HCT116 (cell line): Measurements from ENCODE around the gene LTB4R2. TPM values are rescaled to one million over a fixed set of nuclear protein-coding genes. Genes with fewer than 3 reads are reported as not detected.

Experiments used
- ATAC-seq: fragments of 200-7000 bp; cut with Tn5 transposase; 2 replicates; pipeline ENCODE4 v1.9.1; 2020; ENCODE audit warnings: mild to moderate bottlenecking, moderate library complexity
- BruUV-seq: library from RNA; stranded (reverse); fragments of 400-500 nt; replicated peaks from 2 replicates; lab custom pipeline; 2021; lab: Mats Ljungman, UMichigan
- CTCF ChIA-PET: fragments of 300-600 bp; sonication (Branson Sonifier 250); formaldehyde crosslinking; loops from one replicate; lab custom pipeline; 2021; ENCODE audit warnings: antibody characterized with exemption; lab: Charles Lee
- POLR2A ChIA-PET: fragments of 300-600, 350-600 bp; sonication (Branson Sonifier 250); formaldehyde crosslinking; loops from one replicate; lab custom pipeline; 2021; ENCODE audit warnings: antibody characterized with exemption; lab: Charles Lee
- RAD21 ChIA-PET, 2 experiments: fragments of 300-600 bp; sonication (Branson Sonifier 250); formaldehyde crosslinking; loops; one replicate each; lab custom pipeline; 2023; ENCODE audit warnings: low total read pairs in 2 of 2; ENCODE audit not compliant: uncharacterized antibody in 2 of 2, unreplicated experiment in 2 of 2, low non-redundant PET in 1 of 2; lab: Charles Lee
- DNase-seq: peaks from one replicate; pipeline ENCODE4 v3.0.0-alpha.2; 2010; ENCODE audit warnings: low read depth, low spot score
- H2AFZ ChIP-seq: fragments of 200-600 bp; shearing (Covaris generic), sonication (generic); 2 replicates; pipeline ENCODE4 v1.6.1; 2017; ENCODE audit warnings: low read depth, mixed run types, mixed read lengths, antibody characterized with exemption, low read length; ENCODE audit not compliant: poor library complexity, severe bottlenecking
- H3K27ac ChIP-seq: 2 replicates; pipeline ENCODE4 v1.5.1; 2012; ENCODE audit warnings: low read depth, low read length
- H3K27me3 ChIP-seq: fragments of 200-600 bp; sonication (generic); 2 replicates; pipeline ENCODE4 v1.6.1; 2016; ENCODE audit warnings: mixed run types, low read length, mixed read lengths; ENCODE audit not compliant: insufficient read depth
- H3K36me3 ChIP-seq, 2 experiments: fragments of 200-500 bp in 1 of 2; fragments of 200-600 bp in 1 of 2; sonication (Bioruptor generic) in 1 of 2; sonication (generic) in 1 of 2; 2 replicates each; pipeline versions ENCODE4 v1.5.1 to v1.6.1; 2014 to 2016; ENCODE audit warnings: low read length in 2 of 2, inconsistent platforms in 1 of 2, mixed read lengths in 1 of 2, mixed run types in 1 of 2; ENCODE audit not compliant: insufficient read depth in 2 of 2, control insufficient read depth in 1 of 2
- H3K4me1 ChIP-seq, 2 experiments: fragments of 200-600 bp in 1 of 2; sonication (generic) in 1 of 2; 2 replicates each; pipeline versions ENCODE4 v1.5.1 to v1.6.1; 2012 to 2017; ENCODE audit warnings: low read length in 2 of 2, inconsistent platforms in 1 of 2, mild to moderate bottlenecking in 1 of 2, mixed read lengths in 1 of 2, mixed run types in 1 of 2, moderate library complexity in 1 of 2; ENCODE audit not compliant: insufficient read depth in 2 of 2, control insufficient read depth in 1 of 2
- H3K4me2 ChIP-seq: fragments of 200-600 bp; sonication (generic); 2 replicates; pipeline ENCODE4 v1.6.1; 2017; ENCODE audit warnings: mixed run types, low read length, mixed read lengths
- H3K4me3 ChIP-seq, 2 experiments: fragments of 200-600 bp in 1 of 2; sonication (generic) in 1 of 2; replicated peaks in 1 of 2; 2 replicates each; pipeline ENCODE4 v1.5.1; 2011 to 2016; ENCODE audit warnings: low read length in 2 of 2, control low read depth in 1 of 2, low read depth in 1 of 2, mild to moderate bottlenecking in 1 of 2, mixed read lengths in 1 of 2, mixed run types in 1 of 2
- H3K79me2 ChIP-seq: fragments of 200-600 bp; sonication (generic); 2 replicates; pipeline ENCODE4 v1.6.1; 2017; ENCODE audit warnings: mild to moderate bottlenecking, mixed run types, low read length, moderate library complexity, mixed read lengths; ENCODE audit not compliant: insufficient read depth
- H3K9ac ChIP-seq: fragments of 200-600 bp; sonication (generic); 2 replicates; pipeline ENCODE4 v1.6.1; 2016; ENCODE audit warnings: low read length, mixed read lengths
- H3K9me2 ChIP-seq: fragments of 200-600 bp; sonication (generic), shearing (Covaris generic); 2 replicates; pipeline ENCODE4 v1.6.1; 2017; ENCODE audit warnings: mixed run types, mild to moderate bottlenecking, moderate library complexity; ENCODE audit not compliant: insufficient read depth
- H3K9me3 ChIP-seq, 2 experiments: fragments of 200-500 bp in 1 of 2; fragments of 200-600 bp in 1 of 2; sonication (Bioruptor generic) in 1 of 2; sonication (generic) in 1 of 2; 2 replicates each; pipeline ENCODE4 v1.6.1; 2014 to 2017; ENCODE audit warnings: low read length in 2 of 2, mixed read lengths in 2 of 2, inconsistent platforms in 1 of 2, low read depth in 1 of 2, mild to moderate bottlenecking in 1 of 2, mixed run types in 1 of 2, moderate library complexity in 1 of 2; ENCODE audit not compliant: control insufficient read depth in 1 of 2, insufficient read depth in 1 of 2
- H4K20me1 ChIP-seq: fragments of 200-600 bp; sonication (generic), shearing (Covaris generic); 2 replicates; pipeline ENCODE4 v1.6.1; 2017; ENCODE audit warnings: mixed run types, mild to moderate bottlenecking, moderate library complexity; ENCODE audit not compliant: insufficient read depth
- CBX3 ChIP-seq: IDR thresholded peaks from 2 replicates; pipeline ENCODE4 v1.6.1; 2012; ENCODE audit warnings: low read depth
- CEBPB ChIP-seq: IDR thresholded peaks from 2 replicates; pipeline ENCODE4 v1.6.1; 2012; ENCODE audit warnings: low read depth
- EGR1 ChIP-seq: IDR thresholded peaks from 2 replicates; pipeline ENCODE4 v1.6.1; 2012; ENCODE audit warnings: low read depth
- ELF1 ChIP-seq: IDR thresholded peaks from 2 replicates; pipeline ENCODE4 v1.6.1; 2012; ENCODE audit warnings: low read depth, borderline replicate concordance
- EZH2phosphoT487 ChIP-seq: fragments of 200-600 bp; IDR thresholded peaks from 2 replicates; pipeline ENCODE4 v1.6.1; 2018; ENCODE audit warnings: antibody characterized with exemption, borderline replicate concordance
- FOSL1 ChIP-seq: IDR thresholded peaks from 2 replicates; pipeline ENCODE4 v1.6.1; 2012; ENCODE audit warnings: low read depth
- POLR2AphosphoS5 ChIP-seq: IDR thresholded peaks from 2 replicates; pipeline ENCODE4 v1.6.1; 2011; ENCODE audit warnings: mild to moderate bottlenecking, low read depth, low read length, moderate library complexity
- RAD21 ChIP-seq: IDR thresholded peaks from 2 replicates; pipeline ENCODE4 v1.6.1; 2012; ENCODE audit warnings: low read depth, mild to moderate bottlenecking
- SP1 ChIP-seq: IDR thresholded peaks from 2 replicates; pipeline ENCODE4 v1.6.1; 2012; ENCODE audit warnings: low read depth
- SRF ChIP-seq: IDR thresholded peaks from 2 replicates; pipeline ENCODE4 v1.6.1; 2012; ENCODE audit warnings: low read depth
- TCF7L2 ChIP-seq: IDR thresholded peaks from 2 replicates; pipeline ENCODE4 v1.7.0; 2011; ENCODE audit warnings: borderline replicate concordance, inconsistent platforms; ENCODE audit not compliant: insufficient read depth, insufficient read length; ENCODE audit errors: extremely low read depth
- YY1 ChIP-seq: IDR thresholded peaks from 2 replicates; pipeline ENCODE4 v1.6.1; 2011; ENCODE audit warnings: low read length, low read depth, moderate library complexity, mild to moderate bottlenecking; ENCODE audit not compliant: insufficient replicate concordance; ENCODE audit errors: extremely low read depth
- ZNF274 ChIP-seq: fragments of 200-500 bp; sonication (Bioruptor generic); IDR thresholded peaks from 2 replicates; pipeline ENCODE4 v1.6.1; 2014; ENCODE audit warnings: mild to moderate bottlenecking, low read depth, low read length, inconsistent platforms
- intact Hi-C: fragments of 100-400 bp; cut with micrococcal nuclease; formaldehyde crosslinking; loops from 2 replicates; pipeline ENCODE4 v1.10.0; 2022
- total RNA-seq: library from RNA; stranded (reverse); gene quantifications from one replicate; pipeline ENCODE4 v1.2.1, GENCODE V29; 2021; ENCODE audit not compliant: unreplicated experiment
- TF ChIP-seq, protein P1 (sequence below), 3 experiments: fragments of 200-600 bp in 1 of 3; sonication (generic) in 1 of 3; IDR thresholded peaks in 2 of 3; conservative IDR thresholded peaks in 1 of 3; 2 replicates each; pipeline ENCODE4 v1.5.1; 2012 to 2017; ENCODE audit warnings: low read depth in 2 of 3, low read length in 2 of 3, antibody characterized with exemption in 1 of 3, borderline replicate concordance in 1 of 3, control low read depth in 1 of 3, mild to moderate bottlenecking in 1 of 3, mixed read lengths in 1 of 3, mixed run types in 1 of 3, moderate library complexity in 1 of 3; ENCODE audit not compliant: insufficient read depth in 1 of 3
- TF ChIP-seq, protein P2 (sequence below): IDR thresholded peaks from 2 replicates; pipeline ENCODE4 v1.6.1; 2012
- TF ChIP-seq, protein P3 (sequence below): IDR thresholded peaks from 2 replicates; pipeline ENCODE4 v1.6.1; 2012; ENCODE audit warnings: low read depth
- TF ChIP-seq, protein P4 (sequence below): IDR thresholded peaks from 2 replicates; pipeline ENCODE4 v1.6.1; 2011; ENCODE audit warnings: mild to moderate bottlenecking, low read length, moderate library complexity; ENCODE audit not compliant: insufficient replicate concordance; ENCODE audit errors: extremely low read depth
- TF ChIP-seq, protein P5 (sequence below): IDR thresholded peaks from 2 replicates; pipeline ENCODE4 v1.6.1; 2012

Gene LTB4R2
- total RNA-seq, 1 experiment from 2014 or later, result 15.4 TPM

DNA sequence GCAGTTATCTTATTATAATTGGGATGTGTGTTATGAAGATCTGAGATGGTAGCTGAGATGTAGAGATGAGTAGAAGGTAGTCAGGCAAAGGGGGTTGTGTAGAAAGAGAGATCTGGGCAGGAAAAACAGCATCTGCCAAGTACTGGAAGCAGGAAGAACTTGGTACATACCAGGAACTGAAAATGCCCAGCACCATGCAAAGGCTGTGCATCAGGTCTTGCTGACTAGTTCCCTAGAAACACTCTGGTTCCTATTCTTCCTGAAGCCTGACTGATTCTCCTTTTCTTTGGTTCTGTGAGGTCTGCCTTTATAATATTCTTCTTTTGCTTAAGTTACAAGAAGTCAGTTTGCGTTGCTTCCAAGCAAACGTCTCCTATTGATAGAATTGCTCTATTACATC is 51.4 kb downstream of the LTB4R2 start:
- H3K27me3 ChIP-seq, result no peaks in the 10 kb centered on the region
- TF ChIP-seq POLR2AphosphoS5 (no peak), ELF1 (no peak), ZNF274 (no peak), TCF7L2 (no peak), CBX3 (no peak), YY1 (no peak), SRF (no peak), CEBPB (no peak), EZH2phosphoT487 (no peak), RAD21 (no peak), SP1 (no peak), EGR1 (no peak), FOSL1 (no peak)
- TF ChIP-seq, protein P1, sequence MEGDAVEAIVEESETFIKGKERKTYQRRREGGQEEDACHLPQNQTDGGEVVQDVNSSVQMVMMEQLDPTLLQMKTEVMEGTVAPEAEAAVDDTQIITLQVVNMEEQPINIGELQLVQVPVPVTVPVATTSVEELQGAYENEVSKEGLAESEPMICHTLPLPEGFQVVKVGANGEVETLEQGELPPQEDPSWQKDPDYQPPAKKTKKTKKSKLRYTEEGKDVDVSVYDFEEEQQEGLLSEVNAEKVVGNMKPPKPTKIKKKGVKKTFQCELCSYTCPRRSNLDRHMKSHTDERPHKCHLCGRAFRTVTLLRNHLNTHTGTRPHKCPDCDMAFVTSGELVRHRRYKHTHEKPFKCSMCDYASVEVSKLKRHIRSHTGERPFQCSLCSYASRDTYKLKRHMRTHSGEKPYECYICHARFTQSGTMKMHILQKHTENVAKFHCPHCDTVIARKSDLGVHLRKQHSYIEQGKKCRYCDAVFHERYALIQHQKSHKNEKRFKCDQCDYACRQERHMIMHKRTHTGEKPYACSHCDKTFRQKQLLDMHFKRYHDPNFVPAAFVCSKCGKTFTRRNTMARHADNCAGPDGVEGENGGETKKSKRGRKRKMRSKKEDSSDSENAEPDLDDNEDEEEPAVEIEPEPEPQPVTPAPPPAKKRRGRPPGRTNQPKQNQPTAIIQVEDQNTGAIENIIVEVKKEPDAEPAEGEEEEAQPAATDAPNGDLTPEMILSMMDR (IDR thresholded peaks at IDR 0.05 in 2 of 3, conservative IDR thresholded peaks at IDR 0.05 in 1 of 3; ENCODE audit: borderline replicate concordance in 1 of 3, insufficient read depth in 1 of 3, low read depth in 2 of 3, low read length in 2 of 3), result no peak
- TF ChIP-seq, protein P2, sequence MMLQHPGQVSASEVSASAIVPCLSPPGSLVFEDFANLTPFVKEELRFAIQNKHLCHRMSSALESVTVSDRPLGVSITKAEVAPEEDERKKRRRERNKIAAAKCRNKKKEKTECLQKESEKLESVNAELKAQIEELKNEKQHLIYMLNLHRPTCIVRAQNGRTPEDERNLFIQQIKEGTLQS, result no peak
- TF ChIP-seq, protein P3, sequence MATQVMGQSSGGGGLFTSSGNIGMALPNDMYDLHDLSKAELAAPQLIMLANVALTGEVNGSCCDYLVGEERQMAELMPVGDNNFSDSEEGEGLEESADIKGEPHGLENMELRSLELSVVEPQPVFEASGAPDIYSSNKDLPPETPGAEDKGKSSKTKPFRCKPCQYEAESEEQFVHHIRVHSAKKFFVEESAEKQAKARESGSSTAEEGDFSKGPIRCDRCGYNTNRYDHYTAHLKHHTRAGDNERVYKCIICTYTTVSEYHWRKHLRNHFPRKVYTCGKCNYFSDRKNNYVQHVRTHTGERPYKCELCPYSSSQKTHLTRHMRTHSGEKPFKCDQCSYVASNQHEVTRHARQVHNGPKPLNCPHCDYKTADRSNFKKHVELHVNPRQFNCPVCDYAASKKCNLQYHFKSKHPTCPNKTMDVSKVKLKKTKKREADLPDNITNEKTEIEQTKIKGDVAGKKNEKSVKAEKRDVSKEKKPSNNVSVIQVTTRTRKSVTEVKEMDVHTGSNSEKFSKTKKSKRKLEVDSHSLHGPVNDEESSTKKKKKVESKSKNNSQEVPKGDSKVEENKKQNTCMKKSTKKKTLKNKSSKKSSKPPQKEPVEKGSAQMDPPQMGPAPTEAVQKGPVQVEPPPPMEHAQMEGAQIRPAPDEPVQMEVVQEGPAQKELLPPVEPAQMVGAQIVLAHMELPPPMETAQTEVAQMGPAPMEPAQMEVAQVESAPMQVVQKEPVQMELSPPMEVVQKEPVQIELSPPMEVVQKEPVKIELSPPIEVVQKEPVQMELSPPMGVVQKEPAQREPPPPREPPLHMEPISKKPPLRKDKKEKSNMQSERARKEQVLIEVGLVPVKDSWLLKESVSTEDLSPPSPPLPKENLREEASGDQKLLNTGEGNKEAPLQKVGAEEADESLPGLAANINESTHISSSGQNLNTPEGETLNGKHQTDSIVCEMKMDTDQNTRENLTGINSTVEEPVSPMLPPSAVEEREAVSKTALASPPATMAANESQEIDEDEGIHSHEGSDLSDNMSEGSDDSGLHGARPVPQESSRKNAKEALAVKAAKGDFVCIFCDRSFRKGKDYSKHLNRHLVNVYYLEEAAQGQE, result no peak
- TF ChIP-seq, protein P4, sequence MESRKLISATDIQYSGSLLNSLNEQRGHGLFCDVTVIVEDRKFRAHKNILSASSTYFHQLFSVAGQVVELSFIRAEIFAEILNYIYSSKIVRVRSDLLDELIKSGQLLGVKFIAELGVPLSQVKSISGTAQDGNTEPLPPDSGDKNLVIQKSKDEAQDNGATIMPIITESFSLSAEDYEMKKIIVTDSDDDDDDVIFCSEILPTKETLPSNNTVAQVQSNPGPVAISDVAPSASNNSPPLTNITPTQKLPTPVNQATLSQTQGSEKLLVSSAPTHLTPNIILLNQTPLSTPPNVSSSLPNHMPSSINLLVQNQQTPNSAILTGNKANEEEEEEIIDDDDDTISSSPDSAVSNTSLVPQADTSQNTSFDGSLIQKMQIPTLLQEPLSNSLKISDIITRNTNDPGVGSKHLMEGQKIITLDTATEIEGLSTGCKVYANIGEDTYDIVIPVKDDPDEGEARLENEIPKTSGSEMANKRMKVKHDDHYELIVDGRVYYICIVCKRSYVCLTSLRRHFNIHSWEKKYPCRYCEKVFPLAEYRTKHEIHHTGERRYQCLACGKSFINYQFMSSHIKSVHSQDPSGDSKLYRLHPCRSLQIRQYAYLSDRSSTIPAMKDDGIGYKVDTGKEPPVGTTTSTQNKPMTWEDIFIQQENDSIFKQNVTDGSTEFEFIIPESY, result no peak
- TF ChIP-seq, protein P5, sequence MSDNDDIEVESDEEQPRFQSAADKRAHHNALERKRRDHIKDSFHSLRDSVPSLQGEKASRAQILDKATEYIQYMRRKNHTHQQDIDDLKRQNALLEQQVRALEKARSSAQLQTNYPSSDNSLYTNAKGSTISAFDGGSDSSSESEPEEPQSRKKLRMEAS, result no peak
- TF ChIP-seq, all 23 proteins: peak for 0
- BruUV-seq, result no TSS peak
- H4K20me1 ChIP-seq, result no peaks in the 10 kb centered on the region
- DNase-seq (no peak), ATAC-seq (no peak)
- H3K4me2 ChIP-seq, result no peak overlapping the region
- ChIA-PET CTCF (interaction anchor here (1.5 to 2.8 kb wide), 2 partner anchors 28 to 70 kb away, joined by 8 to 12 read pairs; no protein-coding TSS in a partner anchor), POLR2A (interaction anchor here (1.1 kb wide), 2 partner anchors 24 to 75 kb away, joined by 3 read pairs; no protein-coding TSS in a partner anchor), RAD21 (no interaction called here)
- no peaks in the 10 kb centered on the region for H3K9me3 ChIP-seq
- no peak overlapping the region for H3K9ac ChIP-seq
- no peak overlapping the region for H3K27ac ChIP-seq
- intact Hi-C loops, result no loop called here
- no peaks in the 10 kb centered on the region for H3K79me2 ChIP-seq
- H3K4me1 ChIP-seq, result peaks cover 7 to 16% of the 10 kb centered on the region in 2 experiments
- no peaks in the 10 kb centered on the region for H3K9me2 ChIP-seq
- no peak overlapping the region for H2AFZ ChIP-seq
- H3K4me3 ChIP-seq, result no peak overlapping the region
- H3K36me3 ChIP-seq, result no peaks in the 10 kb centered on the region
